ENCODE results near the gene SLC66A1.
"Not testable (repeated sequence)": the region's sequence is repeated elsewhere in the genome, so short reads cannot be mapped to it uniquely, and the experiment has no call there.

GRCh38 chr1:19273844-19274531, 38.1 kb upstream of the SLC66A1 start:
- TF ChIP-seq, protein P1, sequence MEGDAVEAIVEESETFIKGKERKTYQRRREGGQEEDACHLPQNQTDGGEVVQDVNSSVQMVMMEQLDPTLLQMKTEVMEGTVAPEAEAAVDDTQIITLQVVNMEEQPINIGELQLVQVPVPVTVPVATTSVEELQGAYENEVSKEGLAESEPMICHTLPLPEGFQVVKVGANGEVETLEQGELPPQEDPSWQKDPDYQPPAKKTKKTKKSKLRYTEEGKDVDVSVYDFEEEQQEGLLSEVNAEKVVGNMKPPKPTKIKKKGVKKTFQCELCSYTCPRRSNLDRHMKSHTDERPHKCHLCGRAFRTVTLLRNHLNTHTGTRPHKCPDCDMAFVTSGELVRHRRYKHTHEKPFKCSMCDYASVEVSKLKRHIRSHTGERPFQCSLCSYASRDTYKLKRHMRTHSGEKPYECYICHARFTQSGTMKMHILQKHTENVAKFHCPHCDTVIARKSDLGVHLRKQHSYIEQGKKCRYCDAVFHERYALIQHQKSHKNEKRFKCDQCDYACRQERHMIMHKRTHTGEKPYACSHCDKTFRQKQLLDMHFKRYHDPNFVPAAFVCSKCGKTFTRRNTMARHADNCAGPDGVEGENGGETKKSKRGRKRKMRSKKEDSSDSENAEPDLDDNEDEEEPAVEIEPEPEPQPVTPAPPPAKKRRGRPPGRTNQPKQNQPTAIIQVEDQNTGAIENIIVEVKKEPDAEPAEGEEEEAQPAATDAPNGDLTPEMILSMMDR (IDR thresholded peaks at IDR 0.05; ENCODE audit: low read depth, low read length) = not testable (repeated sequence)
- TF ChIP-seq POLR2A (IDR thresholded peaks at IDR 0.05; ENCODE audit: extremely low read depth, insufficient read length); MAX (IDR thresholded peaks at IDR 0.05; ENCODE audit: low read depth, low read length): not testable (repeated sequence)

All from NB4 (cell line).